Gastrocnemius medialis (tissue), 4 donors: ENCODE data around the gene SPINK8.

ENCODE experiments used
- CTCF ChIP-seq, 5 experiments: fragments of 450-650 bp in 3 of 5; fragments of 200-600 bp in 2 of 5; sonication (generic) in 2 of 5; IDR thresholded peaks in 4 of 5; conservative IDR thresholded peaks in 1 of 5; 1 replicate in 4 of 5; 2 replicates in 1 of 5; pipeline ENCODE4 v1.5.1; 2016 to 2019; ENCODE audit warnings: antibody characterized with exemption in 5 of 5, mild to moderate bottlenecking in 3 of 5, moderate library complexity in 3 of 5
- POLR2A ChIP-seq, 2 donors: fragments of 450-650 bp; IDR thresholded peaks; one replicate each; pipeline ENCODE4 v1.6.1; 2017; ENCODE audit warnings: antibody characterized with exemption in 2 of 2, mild to moderate bottlenecking in 2 of 2, moderate library complexity in 2 of 2

GRCh38 chr3:48294611-48295263, 38.7 kb downstream of the SPINK8 start:
- TF ChIP-seq CTCF (IDR thresholded peaks at IDR 0.05 in 4 of 5, conservative IDR thresholded peaks at IDR 0.05 in 1 of 5) (no peak), POLR2A (IDR thresholded peaks at IDR 0.05) (no peak)
